ENCODE results near the gene MAPK14.

Gene MAPK14

DNA sequence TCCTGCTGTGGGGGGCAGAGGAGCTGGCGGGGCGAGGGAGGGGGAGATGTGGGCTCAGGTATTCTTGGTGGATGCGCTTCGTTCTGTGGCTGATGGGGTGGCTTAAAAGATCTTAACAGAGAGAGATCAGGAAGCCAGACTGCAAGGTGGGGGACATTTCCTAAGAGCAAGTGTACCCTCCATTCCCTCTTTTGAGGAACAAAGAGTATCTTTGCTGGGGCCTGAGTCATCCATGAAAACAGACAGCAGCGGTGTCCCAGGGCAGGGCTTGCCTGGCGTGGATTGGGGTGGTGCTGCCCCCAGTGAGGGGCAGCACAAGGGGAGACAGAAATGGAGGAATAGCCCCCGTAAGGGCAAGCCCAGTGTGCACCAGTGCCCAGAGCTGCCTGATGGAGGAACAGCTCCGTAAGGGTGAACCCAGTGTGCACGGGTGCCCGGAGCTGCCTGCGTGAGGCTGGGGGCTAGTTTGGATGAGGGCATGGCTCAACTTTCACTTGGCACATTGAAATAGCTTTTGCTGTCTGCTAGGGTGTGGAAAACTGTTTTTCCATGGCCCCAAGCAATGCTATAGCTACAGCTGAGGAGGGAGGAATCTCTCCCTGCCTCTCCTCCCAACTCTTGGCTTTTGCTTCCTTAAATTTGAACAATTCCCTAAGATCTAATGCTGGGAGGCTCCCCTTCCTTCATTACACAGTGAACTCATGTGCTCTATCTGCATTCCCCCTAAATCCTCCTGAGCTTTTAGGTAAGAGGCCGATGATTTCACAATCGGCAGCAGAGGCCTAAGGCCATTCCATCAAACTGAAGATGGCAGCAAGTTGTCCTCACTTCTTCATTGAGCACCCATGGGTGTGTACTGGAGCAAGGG is 115.6 kb downstream of the MAPK14 start:
- ATAC-seq (replicated peaks) (no peak), DNase-seq (no peak)
- Mint-ChIP-seq H3K4me1 (peaks cover 18 to 29% of the 10 kb centered on the region in 2 donors), H3K27me3 (no peaks in the 10 kb centered on the region), H3K36me3 (peaks cover 24 to 42% of the 10 kb centered on the region in 2 donors), H3K27ac (no peak overlapping the region), H3K4me3 (no peak overlapping the region), H3K9me3 (peaks cover under 1 to 2% of the 10 kb centered on the region in 2 donors)

DNA sequence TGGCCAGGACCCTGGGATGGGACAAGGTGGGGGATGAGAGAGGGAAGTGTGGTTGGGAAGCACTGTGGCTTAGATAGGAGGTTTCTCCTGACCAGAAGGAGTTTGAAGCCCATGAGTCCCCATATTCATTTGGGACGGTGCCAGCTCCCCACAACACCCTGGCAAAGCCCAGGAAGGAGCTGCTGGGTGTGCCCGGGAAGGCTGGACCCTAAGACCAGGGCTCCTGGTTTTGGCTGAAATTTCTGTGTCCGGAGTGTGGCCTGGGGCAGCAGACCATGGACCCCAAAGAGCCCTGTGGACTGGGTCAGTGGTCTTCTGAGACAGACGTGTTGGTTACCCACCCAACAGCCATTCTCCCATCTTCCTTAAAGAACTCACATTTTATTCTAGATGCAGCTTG is 117.9 kb downstream of the MAPK14 start:
- Mint-ChIP-seq H3K9me3 (peaks cover 7% of the 10 kb centered on the region in 2 donors), H3K4me1 (peaks cover 13 to 22% of the 10 kb centered on the region in 2 donors), H3K4me3 (no peak overlapping the region), H3K27ac (no peak overlapping the region), H3K36me3 (peaks cover 19 to 29% of the 10 kb centered on the region in 2 donors), H3K27me3 (no peaks in the 10 kb centered on the region)
- ATAC-seq (replicated peaks) (no peak), DNase-seq (no peak)

DNA sequence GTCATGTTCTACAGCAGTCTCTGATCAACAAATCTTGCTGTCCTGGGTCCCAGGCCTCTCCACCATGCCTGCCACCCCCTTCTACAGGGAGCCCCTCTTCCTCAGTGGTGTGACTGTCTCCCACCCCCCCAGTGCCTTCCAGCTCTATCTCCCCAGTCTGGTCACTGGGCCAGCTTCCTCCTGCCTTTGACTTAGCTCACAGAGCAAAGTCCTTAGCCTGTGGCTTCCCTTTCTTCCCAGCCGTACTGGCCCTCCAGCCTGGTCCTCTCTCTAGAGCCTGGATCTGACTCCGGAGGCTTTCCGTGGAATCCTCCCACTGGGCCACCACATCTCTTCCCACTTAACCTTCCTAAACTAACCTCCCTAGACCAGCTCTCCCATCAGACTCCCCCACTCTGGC is 119.7 kb downstream of the MAPK14 start:
- peaks cover 7% of the 10 kb centered on the region in 2 donors for H3K9me3 Mint-ChIP-seq
- no peak overlapping the region for H3K4me3 Mint-ChIP-seq
- no peak for DNase-seq
- H3K27me3 Mint-ChIP-seq: no peaks in the 10 kb centered on the region
- H3K27ac Mint-ChIP-seq: peak overlapping the region; percentile 70
- ATAC-seq (replicated peaks): no peak
- H3K4me1 Mint-ChIP-seq: peaks cover 8 to 15% of the 10 kb centered on the region in 2 donors
- peaks cover 11 to 18% of the 10 kb centered on the region in 2 donors for H3K36me3 Mint-ChIP-seq

DNA sequence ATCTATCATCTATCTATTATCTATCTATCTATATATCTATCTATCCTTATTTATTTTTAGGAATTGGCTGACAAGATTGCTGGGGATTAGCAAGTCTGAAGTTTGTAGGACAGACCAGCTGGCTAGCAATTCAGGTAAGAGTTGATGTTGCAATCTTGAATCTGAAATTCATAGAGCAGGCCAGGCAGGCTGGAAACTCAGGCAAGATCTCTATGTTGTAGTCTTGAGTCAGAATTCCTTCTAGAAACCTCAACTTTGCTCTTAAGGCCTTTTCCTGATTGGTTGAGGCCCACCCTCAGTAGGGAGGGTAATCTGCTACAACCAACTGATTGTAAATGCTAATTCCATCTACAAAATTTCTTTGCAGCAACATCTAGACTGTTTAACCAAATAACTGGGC is 121.9 kb downstream of the MAPK14 start:
- peaks cover 11 to 19% of the 10 kb centered on the region in 2 donors for H3K36me3 Mint-ChIP-seq
- H3K4me3 Mint-ChIP-seq: no peak overlapping the region
- H3K27me3 Mint-ChIP-seq: no peaks in the 10 kb centered on the region
- H3K4me1 Mint-ChIP-seq: peaks cover 7 to 13% of the 10 kb centered on the region in 2 donors
- H3K9me3 Mint-ChIP-seq: peaks cover 7 to 8% of the 10 kb centered on the region in 2 donors
- DNase-seq (no peak), ATAC-seq (replicated peaks) (no peak)
- H3K27ac Mint-ChIP-seq: no peak overlapping the region

DNA sequence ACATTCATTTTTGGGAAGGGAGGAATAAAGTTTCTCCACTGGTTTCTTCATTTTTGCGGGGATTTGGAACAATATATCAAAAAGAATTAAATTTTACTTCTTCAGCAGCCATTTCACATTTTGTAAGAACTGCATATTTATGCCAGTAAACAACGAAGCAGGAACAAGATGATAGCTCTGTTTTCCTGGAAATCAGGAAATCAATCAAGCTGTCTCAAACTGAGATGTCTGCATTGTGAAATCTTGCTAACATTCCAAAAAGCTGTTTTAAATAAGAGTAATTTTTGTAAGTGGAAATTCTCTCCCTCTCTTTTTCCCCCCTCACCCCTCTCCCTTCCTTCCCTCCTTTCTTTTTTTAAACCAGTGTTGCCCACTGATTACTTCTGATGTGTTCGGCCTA is 122.7 kb downstream of the MAPK14 start:
- Mint-ChIP-seq H3K4me1 (peaks cover 7 to 13% of the 10 kb centered on the region in 2 donors), H3K4me3 (no peak overlapping the region), H3K9me3 (peaks cover 7 to 8% of the 10 kb centered on the region in 2 donors), H3K36me3 (peaks cover 15 to 26% of the 10 kb centered on the region in 2 donors), H3K27me3 (no peaks in the 10 kb centered on the region), H3K27ac (no peak overlapping the region)
- ATAC-seq (replicated peaks): no peak
- no peak for DNase-seq

DNA sequence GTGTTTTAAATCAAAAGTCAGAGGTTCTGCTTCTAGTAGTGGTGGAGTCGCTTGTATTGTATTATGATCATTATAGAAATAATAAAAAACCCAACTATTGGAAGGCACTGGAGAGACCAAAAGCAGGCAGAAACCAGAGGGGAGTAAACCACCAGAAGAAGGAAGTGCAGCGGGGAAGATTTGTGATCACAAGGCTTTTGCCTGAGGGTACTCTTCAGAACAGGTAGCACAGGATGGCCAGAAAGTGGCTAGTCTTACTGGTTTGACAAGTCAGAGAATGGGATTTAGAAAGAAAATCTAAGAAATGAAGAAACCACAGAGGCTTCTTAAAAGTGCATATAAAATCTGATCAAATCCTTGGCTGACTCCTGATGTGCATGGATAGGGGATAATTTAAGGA is 126.7 kb downstream of the MAPK14 start:
- Mint-ChIP-seq H3K27ac (no peak overlapping the region), H3K36me3 (peaks cover 17 to 24% of the 10 kb centered on the region in 2 donors), H3K27me3 (no peaks in the 10 kb centered on the region), H3K4me3 (no peak overlapping the region), H3K9me3 (peaks cover 5 to 11% of the 10 kb centered on the region in 2 donors), H3K4me1 (no peaks in the 10 kb centered on the region)
- ATAC-seq (replicated peaks) (no peak), DNase-seq (no peak)

DNA sequence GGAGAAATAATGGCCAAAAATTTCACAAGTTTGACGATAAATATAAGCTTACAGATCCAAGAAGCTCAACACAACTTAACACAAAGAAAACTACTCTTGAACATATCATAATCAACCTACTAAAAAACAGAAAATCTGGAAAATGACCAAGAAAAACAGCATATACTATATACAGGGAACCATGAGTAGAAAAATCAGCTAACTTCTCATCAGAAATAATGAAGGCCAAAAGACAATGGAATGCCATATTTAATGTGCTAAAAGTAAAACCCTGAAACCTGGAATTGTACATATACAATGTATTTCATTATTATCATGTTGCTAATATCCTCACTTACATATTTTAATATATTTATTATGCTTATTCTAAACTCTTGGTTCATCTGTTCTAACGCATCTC is 128.1 kb downstream of the MAPK14 start:
- ATAC-seq (replicated peaks): no peak
- Mint-ChIP-seq H3K36me3 (peaks cover 24 to 33% of the 10 kb centered on the region in 2 donors), H3K4me1 (no peaks in the 10 kb centered on the region), H3K27ac (no peak overlapping the region), H3K9me3 (peaks cover 5 to 13% of the 10 kb centered on the region in 2 donors), H3K27me3 (no peaks in the 10 kb centered on the region), H3K4me3 (no peak overlapping the region)
- DNase-seq: no peak

DNA sequence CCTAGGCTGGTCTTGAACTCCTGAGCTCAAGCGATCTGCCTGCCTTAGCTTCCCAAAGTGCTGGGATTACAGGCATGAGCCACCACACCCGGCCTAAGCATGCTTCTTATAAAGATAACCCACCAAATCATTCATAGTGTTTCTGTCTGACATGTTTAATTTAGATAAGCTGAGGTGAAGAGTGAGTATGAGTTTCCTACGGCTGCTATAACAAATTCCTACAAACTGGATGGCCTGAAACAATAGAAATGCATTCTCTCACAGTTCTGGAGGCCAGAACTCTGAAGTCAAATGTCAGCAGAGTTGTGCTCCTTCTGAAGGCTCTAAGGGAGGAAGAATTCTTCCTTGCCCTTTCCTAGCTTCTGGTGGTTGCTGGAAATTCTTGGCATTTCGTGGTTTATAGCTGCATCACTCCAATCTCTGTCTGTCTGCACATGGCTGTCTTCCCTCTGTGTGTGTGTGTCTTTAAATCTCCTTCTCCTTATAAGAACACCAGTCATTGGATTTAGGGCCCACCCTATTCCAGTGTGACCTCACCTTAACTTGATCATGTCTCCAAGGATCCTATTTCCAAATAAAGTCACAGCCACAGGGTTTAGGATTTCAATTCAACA is 132.6 kb downstream of the MAPK14 start:
- Mint-ChIP-seq H3K9me3 (peaks cover 5 to 12% of the 10 kb centered on the region in 2 donors), H3K27ac (no peak overlapping the region), H3K4me1 (no peaks in the 10 kb centered on the region), H3K4me3 (no peak overlapping the region), H3K36me3 (peaks cover 17 to 23% of the 10 kb centered on the region in 2 donors), H3K27me3 (no peaks in the 10 kb centered on the region)
- ATAC-seq (replicated peaks) (no peak), DNase-seq (no peak)
